Colon (tissue), 2 donors: ENCODE results near the gene UBE2B.
"Not testable (repeated sequence)": the region's sequence is repeated elsewhere in the genome, so short reads cannot be mapped to it uniquely, and the experiment has no call there.

Experiments
- FAIRE-seq: peaks from 2 replicates; lab custom pipeline; 2012; peaks lifted over from hg19 to GRCh38; lab: Jason Lieb, UNC
- donor health status: control.
- donor health status: control.

UBE2B gene

DNA sequence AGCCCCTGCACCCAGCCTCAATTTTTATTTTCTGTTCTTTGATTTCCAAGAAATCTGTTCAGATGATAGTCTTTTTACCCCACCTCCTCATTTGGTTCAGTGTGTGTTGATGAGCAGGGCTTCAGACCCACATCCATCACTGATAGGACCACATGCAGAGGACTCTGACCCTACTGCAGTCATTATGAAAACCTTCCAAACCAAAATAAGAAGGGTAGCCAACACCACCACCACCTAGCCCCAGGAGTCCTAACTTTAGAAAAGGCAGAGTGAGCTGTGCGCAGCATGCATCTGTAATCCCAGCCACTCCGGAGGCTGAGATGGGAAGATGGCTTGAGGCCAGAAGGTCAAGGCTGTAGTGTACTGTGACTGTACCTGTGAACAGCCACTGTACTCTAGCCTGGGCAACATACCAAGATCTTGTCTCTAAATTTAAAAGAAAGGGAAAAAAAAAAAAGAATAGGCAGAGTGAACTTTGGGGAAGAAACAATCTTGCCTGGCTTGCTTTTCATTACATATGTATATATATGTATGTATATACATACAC, 27.3 kb downstream of the UBE2B start:
- no peak for FAIRE-seq

GRCh38 chr5:134403951-134404350, 32.6 kb downstream of the UBE2B start:
- no peak for FAIRE-seq

DNA sequence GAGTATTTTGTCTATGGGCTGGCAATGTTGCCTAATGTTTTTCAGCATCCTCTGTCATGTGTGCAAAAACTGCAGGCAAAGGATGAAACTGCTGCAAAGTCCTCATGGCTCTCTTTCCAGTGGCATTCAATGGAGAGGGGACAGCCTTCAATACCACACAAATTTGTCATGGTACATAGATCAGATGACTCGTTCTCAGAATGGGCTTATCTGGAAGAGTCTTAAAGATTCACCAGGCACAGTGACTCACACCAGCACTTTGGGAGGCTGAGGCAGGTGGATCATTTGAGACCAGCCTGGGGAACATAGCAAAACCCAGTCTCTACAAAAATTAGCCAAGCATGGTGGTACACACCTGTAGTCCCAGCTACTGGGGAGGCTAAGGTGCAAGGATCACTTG, 35.0 kb downstream of the UBE2B start:
- no peak for FAIRE-seq

- no peak for FAIRE-seq
Measured at GRCh38 chr5:134409321-134409720, 38.0 kb downstream of the UBE2B start.

- FAIRE-seq, result no peak
Measured at GRCh38 chr5:134410822-134411221, 39.5 kb downstream of the UBE2B start.

DNA sequence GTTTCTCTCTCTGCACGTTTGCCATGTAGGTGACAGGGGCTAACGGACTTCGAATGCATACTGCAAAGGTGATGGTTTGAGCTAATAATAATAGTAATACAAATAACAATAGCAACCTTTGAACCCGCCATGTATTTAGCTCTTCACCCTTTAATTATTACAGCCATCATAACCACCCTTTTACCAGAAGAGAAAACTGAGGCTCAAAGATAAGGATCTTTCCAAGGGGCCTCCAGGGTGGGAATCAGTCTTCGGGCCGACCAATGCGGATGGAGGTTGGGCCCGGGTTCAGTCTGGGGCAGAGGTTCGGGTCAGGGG, 39.8 kb downstream of the UBE2B start:
- no peak for FAIRE-seq

DNA sequence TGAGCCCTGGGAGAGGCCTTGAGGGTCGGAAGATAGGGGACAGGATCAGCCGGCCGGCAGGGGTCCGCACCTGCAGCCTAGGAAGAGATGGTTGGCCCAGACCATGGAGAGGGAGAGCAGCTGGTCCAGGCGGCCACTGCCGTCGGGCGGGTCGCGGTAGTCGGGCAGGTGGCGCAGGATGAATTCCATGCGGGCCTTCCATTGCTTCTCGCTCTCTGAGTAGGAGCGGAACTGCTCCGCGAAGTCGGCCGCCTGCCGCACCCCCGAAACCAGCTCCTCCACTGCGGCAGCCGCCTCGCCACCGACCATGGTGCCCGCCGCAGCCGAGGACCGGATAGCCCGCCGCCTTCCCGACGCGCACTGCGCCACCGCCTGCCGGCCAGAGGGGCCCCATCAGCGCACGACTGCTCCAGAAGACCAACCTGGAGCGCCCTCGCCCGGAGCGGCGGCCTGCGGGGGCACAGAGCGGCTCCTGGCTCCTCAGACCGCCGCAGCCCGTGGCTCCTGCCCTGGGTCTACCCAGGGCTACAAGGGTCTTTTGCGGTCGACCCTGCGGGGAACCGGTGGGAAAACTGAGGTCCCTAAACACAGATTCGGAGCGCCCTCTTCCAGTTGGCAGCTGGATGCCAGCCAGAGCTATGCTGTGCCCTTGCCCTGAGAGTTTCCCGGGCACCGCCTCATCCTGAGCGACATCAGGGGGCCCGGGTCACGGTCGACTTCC, 40.3 kb downstream of the UBE2B start, which contains the start of gene CDKN2AIPNL:
Gene CDKN2AIPNL, minus strand, starts transcription at position 336 of the 721 bp plus-strand sequence. Its CDS starts 27 bp downstream, at position 309.
- FAIRE-seq, result no peak

GRCh38 chr5:134413046-134413445, 41.7 kb downstream of the UBE2B start:
- FAIRE-seq, result no peak

DNA sequence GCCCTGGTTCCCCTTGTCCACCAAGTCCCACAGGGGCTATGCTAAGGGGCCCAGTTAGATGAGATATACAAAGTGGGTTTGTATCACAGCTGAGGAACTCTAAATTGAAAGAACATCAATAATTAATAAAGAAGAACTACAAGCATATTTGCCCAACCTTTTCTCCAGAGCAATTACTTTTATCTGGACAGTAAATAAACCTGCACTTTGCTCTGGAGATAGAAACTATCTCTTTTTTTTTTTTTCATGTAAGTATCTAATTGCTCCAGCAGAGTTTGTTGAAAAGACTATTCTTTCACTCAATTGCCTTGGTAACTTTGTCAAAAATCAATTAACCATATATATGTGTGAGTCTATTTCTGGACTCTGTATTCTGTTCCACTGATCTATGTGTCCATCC, 46.3 kb downstream of the UBE2B start:
- no peak for FAIRE-seq

GRCh38 chr5:134418958-134419357, 47.6 kb downstream of the UBE2B start:
- FAIRE-seq, result no peak

DNA sequence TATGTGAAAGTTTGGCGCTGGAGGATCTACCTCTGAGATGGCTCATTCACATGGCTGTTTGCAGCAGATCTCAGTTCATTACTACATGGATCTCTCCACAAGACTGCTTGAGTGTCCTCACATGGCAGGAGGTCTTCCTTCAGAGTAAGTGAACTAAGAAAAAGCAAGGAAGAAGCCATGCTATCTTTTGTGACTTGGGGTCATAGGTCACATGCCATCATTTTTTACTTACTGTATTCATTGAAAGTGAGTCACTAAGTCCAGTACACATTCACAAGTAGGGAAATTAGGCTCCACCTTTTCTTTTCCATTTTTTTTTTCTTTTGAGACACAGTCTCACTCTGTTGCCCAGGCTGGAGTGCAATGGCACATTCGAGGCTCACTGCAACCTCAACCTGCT, 49.0 kb downstream of the UBE2B start:
- no peak for FAIRE-seq

DNA sequence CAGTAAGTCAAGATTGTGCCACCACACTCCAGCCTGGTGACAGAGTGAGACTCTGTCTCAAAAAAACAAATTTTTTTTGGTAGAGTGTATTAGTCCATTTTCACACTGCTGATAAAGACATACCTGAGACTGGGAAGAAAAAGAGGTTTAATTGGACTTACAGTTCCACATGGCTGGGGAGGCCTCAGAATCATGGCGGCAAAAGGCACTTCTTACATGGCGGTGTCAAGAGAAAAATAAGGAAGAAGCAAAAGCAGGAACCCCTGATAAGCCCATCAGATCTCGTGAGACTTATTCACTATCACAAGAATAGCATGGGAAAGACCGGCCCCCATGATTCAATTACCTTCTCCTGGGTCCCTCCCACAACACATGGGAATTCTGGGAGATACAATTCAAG, 49.7 kb downstream of the UBE2B start:
- not testable (repeated sequence) for FAIRE-seq

DNA sequence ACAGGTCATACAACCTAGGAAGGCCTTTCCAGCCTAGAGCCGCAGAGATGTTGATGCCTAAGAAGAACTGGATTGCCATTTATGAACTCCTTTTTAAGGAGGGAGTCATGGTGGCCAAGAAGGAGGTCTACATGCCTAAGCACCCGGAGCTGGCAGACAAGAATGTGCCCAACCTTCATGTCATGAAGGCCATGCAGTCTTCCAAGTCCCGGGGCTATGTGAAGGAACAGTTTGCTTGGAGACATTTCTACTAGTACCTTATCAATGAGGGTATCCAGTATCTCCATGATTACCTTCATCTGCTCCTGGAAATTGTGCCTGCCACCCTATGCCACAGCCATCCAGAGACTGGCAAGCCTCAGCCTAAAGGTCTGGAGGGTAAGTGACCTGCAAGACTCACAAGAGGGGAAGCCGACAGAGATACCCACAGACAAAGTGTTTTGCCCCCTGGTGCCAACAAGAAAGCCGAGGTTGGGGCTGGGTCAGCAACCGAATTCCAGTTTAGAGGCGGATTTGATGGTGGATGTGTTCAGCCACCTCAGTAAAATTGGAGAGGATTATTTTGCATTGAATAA, 51.5 kb downstream of the UBE2B start:
- no peak for FAIRE-seq

- no peak for FAIRE-seq
Measured at GRCh38 chr5:134423376-134423775, 52.0 kb downstream of the UBE2B start.

- no peak for FAIRE-seq
Measured at GRCh38 chr5:134426361-134426760, 55.0 kb downstream of the UBE2B start.

- no peak for FAIRE-seq
Measured at GRCh38 chr5:134427540-134428041, 56.2 kb downstream of the UBE2B start.

- FAIRE-seq, result no peak
Measured at GRCh38 chr5:134430001-134430569, 58.7 kb downstream of the UBE2B start.

DNA sequence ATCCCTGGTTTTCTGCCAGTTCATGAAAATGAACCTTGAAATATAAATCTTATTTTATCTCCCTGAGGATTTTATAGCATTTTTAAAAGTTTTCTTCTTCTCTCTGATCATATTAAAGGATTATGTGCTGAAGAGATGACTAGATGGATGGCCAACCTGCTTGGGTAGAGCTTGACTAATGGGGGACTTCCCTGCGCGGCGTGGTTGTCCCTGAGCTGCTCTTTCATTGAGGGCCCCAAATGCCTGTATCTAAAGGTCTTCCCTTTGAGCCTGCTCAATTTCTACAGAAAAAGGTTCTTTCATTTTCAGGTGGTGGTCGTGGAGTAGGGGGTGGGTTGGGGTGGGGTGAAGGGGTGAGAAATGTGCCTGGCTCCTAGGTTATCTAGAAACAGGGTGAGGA, 60.8 kb downstream of the UBE2B start:
- no peak for FAIRE-seq

DNA sequence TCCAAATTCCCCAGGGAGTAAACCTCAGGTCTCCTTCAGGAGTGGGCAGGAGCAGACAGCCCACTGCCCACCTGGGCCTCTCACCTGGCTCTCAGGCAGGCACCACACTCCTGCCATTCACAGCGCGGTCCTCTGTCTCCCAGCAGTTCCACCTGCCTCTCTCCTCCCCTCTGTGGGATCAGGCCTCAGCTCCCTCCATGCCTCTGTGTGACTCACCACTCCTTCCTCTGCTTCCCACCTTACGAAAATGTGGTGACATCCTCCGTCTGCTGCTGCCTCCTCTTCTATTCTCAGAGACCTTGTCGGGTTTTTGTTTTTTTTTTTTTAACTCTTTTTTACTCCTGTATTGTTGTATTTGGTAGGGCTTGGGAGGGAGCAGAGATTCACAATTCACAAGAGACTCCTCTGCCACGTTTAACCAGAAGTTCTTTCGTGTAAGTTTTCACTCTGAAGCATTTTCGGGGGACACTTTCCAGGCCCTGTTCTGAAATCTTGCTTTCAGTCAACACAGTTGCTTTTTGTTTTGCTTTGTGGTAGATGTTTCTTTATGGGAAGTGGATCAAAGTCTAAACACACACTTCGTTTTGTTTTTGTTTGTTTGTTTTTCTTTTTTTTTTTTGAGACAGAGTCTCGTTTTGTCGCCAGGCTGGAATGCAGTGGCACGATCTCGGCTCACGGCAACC, 61.4 kb downstream of the UBE2B start:
- no peak for FAIRE-seq

GRCh38 chr5:134435560-134435959, 64.2 kb downstream of the UBE2B start:
- no peak for FAIRE-seq

DNA sequence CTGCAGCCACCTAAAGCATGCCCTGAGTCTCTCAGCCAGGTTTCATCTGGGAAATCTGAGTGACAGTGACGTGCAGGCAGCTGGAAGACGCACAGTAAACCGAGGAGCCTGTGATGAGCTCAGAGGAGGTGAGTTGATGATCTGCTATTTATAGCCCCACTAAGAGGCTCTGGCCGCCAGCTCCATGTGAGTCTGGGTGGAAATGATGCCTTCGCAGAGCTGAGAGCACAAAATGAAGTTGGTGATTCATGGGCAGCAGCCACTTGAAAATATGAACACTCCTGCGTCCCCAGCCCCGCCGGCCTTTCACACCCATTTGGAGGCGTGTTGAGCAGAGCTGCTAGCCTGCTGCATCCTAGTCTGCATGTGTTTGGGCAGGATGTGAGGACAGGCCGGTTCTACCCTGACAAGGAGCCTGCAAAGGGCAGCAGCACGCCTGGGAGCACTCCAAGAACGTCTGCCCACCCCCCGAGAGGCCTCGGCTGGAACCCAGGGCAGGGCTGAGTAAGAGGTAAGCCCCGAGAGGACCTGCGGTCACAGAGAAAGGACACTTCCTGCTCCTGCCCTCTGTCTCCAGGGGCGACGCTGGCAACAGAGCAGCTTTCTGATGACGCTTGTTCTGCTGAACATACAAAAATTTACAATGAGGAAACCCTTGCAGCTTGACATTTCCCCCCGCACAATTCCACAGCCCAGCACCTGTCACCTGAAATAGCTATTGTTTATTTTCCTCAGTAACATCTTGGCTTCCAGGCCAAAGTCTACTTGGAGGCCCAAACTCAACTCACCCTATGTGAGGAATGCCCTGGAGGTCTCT, 65.4 kb downstream of the UBE2B start:
- FAIRE-seq, result no peak

DNA sequence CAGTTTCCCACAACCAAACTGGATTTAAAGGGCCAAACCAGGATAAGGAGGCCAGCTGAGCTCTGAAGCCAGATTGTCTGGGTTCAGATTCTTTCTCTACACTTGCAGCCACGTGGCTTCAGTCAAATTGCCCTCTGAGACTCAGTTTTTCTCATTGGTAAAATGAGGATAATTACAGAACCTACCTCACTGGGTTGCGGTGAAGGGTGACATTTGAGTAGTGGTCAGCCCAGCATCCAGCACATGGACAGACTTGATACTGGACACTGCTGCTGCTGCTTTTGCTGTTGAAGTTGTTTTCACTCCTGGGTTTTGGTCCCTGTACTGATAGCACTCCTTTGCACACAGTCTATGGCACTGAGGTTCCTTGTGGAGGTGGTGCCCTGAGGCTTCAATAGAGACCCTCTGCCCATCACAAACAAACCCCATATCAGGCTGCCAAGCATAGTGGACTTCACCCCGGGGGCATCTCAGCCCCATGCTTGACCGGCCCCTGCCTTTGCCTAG, 66.0 kb downstream of the UBE2B start:
- no peak for FAIRE-seq
